Nephron (organoid): ENCODE data around the gene KLF11.
A peak's percentile ranks its signal among the peaks of the same experiment; 100 is the strongest.

Experiments used
- H3K27ac Mint-ChIP-seq, 3 experiments: 2 replicates each; pipeline ENCODE4 v1.8.0; 2020; ENCODE audit warnings: mixed read lengths in 3 of 3, mild to moderate bottlenecking in 2 of 3, moderate library complexity in 1 of 3
- H3K27me3 Mint-ChIP-seq: 2 replicates; pipeline ENCODE4 v1.8.0; 2021; ENCODE audit warnings: low read depth, mild to moderate bottlenecking, moderate library complexity, mixed read lengths
- H3K36me3 Mint-ChIP-seq: 2 replicates; pipeline ENCODE4 v1.8.0; 2020; ENCODE audit warnings: low read depth, mixed read lengths
- H3K4me1 Mint-ChIP-seq: 2 replicates; pipeline ENCODE4 v1.8.0; 2020; ENCODE audit warnings: mixed read lengths
- H3K4me3 Mint-ChIP-seq, 3 experiments: 2 replicates each; pipeline ENCODE4 v1.8.0; 2020; ENCODE audit warnings: mild to moderate bottlenecking in 3 of 3, mixed read lengths in 3 of 3, moderate library complexity in 2 of 3
- H3K9me3 Mint-ChIP-seq: 2 replicates; pipeline ENCODE4 v1.8.0; 2020; ENCODE audit warnings: mixed read lengths
- CTCF ChIP-seq, 3 experiments: fragments of 200-600 bp; sonication (generic); IDR thresholded peaks; one replicate each; pipeline ENCODE4 v1.5.0; 2021; ENCODE audit warnings: antibody characterized with exemption in 3 of 3; ENCODE audit not compliant: unreplicated experiment in 3 of 3

Gene KLF11

DNA sequence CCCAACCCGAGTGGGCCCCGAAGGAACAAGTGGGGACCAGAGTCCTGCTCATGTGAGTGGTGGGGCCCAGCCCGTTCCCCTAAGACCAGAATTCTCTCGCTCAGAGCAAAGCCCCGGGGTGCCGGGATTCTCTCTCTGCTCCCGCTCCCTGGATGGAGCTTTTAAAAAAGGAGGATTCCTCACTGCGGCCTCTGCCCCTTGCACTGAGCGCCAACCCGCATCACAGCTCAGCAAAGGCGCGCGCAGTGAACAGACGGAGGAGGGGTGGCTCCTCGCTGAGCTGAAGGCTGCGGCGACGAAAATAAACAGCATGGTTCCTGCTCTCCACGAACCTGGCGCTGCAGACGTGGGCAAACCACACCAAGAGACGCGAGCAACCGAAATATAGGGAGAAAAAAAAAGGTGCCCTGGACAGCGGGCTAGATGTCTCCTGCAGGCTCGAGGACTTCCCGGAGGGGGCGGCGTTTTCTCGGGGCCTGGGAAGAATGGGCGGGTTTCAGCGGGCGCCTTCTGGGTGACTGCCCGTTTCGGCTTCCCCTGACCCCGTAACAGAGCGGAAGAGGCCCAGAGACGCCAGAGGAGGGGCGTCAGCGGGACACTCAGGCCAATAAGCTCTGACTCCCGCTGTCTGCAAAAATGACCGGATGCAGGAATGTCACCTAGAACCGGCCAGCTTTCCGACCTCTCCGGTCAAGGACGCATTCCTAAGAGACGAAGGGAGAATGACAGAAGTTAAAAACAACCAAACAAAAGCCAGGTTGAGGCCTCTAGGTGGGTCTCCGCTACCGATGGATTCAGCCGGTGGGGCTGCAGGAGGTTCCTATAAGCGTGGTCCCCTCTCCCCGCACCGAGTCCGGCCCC lies 819 bp upstream of the KLF11 start:
- H3K36me3 Mint-ChIP-seq, result peaks cover 11% of the 10 kb centered on the region
- peak overlapping the region; percentile 89 to 96 (median 94) for H3K4me3 Mint-ChIP-seq
- H3K27ac Mint-ChIP-seq, result peak overlapping the region; percentile 99 to 100 (median 99)
- peaks cover 7% of the 10 kb centered on the region for H3K27me3 Mint-ChIP-seq
- H3K4me1 Mint-ChIP-seq, result peaks cover 31% of the 10 kb centered on the region
- H3K9me3 Mint-ChIP-seq, result no peaks in the 10 kb centered on the region
- TF ChIP-seq CTCF (IDR thresholded peaks at IDR 0.05; ENCODE audit: unreplicated experiment in 3 of 3), result no peak

DNA sequence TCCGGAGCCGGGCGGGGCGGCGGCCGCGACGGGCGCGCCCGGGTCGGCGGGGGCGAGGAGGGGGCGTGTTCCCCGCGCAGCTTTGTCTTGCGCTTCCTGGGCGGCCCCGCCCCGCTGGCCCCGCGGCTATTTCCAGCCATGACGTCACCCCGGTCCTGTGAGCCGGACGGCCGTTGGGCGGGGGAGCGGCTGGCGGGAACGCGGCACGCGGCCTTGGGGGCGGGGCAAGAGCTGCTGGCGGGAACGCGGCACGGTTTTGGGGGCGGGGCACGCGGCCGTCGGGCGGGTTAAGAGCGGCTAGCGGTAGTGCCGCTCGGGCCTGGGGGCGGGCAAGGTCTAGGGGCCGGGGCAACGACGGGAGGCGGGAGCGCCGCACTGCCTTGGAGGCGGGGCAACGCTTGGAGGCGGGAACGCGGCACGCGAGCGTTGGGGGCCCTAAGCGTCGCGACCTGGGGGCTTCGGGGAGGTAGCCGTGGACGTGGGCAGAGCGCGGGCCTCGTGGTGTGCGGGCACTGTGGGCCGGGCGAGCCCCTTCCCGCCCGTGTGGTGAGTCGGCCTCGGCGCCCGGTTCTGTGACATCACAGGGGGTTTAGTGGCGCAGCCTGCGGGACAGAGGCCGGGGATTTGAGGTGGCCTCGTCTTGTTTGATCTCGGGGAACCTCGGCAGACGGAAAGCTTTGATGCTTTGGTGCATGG lies 704 bp downstream of the KLF11 start:
- no peak for TF ChIP-seq CTCF (IDR thresholded peaks at IDR 0.05; ENCODE audit: unreplicated experiment in 3 of 3)
- peak overlapping the region; percentile 81 to 91 (median 85) for H3K27ac Mint-ChIP-seq
- no peaks in the 10 kb centered on the region for H3K9me3 Mint-ChIP-seq
- H3K4me1 Mint-ChIP-seq, result peaks cover 36% of the 10 kb centered on the region
- peaks cover 4% of the 10 kb centered on the region for H3K27me3 Mint-ChIP-seq
- H3K36me3 Mint-ChIP-seq, result peaks cover 20% of the 10 kb centered on the region
- peak overlapping the region; percentile 81 to 90 (median 82) for H3K4me3 Mint-ChIP-seq

- Mint-ChIP-seq H3K4me1 (peaks cover 39% of the 10 kb centered on the region), H3K4me3 (peak overlapping the region; percentile 64 to 82 (median 81)), H3K9me3 (no peaks in the 10 kb centered on the region), H3K27me3 (peaks cover 4% of the 10 kb centered on the region), H3K27ac (peak overlapping the region; percentile 6 to 50 (median 33)), H3K36me3 (peaks cover 27% of the 10 kb centered on the region)
- TF ChIP-seq CTCF (IDR thresholded peaks at IDR 0.05; ENCODE audit: unreplicated experiment in 3 of 3), result no peak
Observed at GRCh38 chr2:10045561-10046355, 2.4 kb downstream of the KLF11 start.

- peak overlapping the region in 2 of 3 experiments; percentile 3 to 16 for H3K4me3 Mint-ChIP-seq
Observed at GRCh38 chr2:10046931-10047330, 3.6 kb downstream of the KLF11 start.

More at GRCh38 chr2:10046931-10047330, 3.6 kb downstream of the KLF11 start:
- Mint-ChIP-seq H3K4me1 (peaks cover 37% of the 10 kb centered on the region), H3K36me3 (peaks cover 29% of the 10 kb centered on the region), H3K9me3 (no peaks in the 10 kb centered on the region), H3K27me3 (peaks cover 4% of the 10 kb centered on the region), H3K27ac (peak overlapping the region; percentile 2 to 50 (median 12))
- TF ChIP-seq CTCF (IDR thresholded peaks at IDR 0.05; ENCODE audit: unreplicated experiment in 3 of 3), result no peak
